ENCODE data around the gene ARHGEF11.

ARHGEF11 gene

GRCh38 chr1:157021688-157022087, 23.9 kb downstream of the ARHGEF11 start:
- Histone ChIP-seq H4K8ac (ENCODE audit: low read depth, low read length) (no peak overlapping the region), H3K79me1 (ENCODE audit: low read depth, low read length) (no peaks in the 10 kb centered on the region), H3K23ac (ENCODE audit: low read depth, low read length, poor library complexity) (no peak overlapping the region), H3K4me3 (ENCODE audit: low read length in 2 of 2) (no peak overlapping the region), H3K9me3 (replicated peaks in 1 of 2; ENCODE audit: control insufficient read depth in 2 of 2, insufficient read depth in 1 of 2, low read depth in 1 of 2, low read length in 2 of 2) (peaks cover 3 to 52% of the 10 kb centered on the region in 2 donors), H3K14ac (ENCODE audit: low read length) (no peak overlapping the region), H3K27ac (replicated peaks; ENCODE audit: low read length) (no peak overlapping the region), H2BK5ac (ENCODE audit: low read length) (no peak overlapping the region), H3K18ac (ENCODE audit: low read length) (no peak overlapping the region), H3K9ac (ENCODE audit: low read depth, low read length, poor library complexity) (no peak overlapping the region), H3K4me1 (ENCODE audit: control insufficient read depth in 2 of 2, insufficient read depth in 1 of 2, low read depth in 1 of 2, low read length in 2 of 2) (no peaks in the 10 kb centered on the region), H2BK12ac (ENCODE audit: low read length) (no peak overlapping the region), H2BK120ac (ENCODE audit: low read depth, low read length) (no peak overlapping the region), H3K4ac (ENCODE audit: low read length) (no peak overlapping the region), H4K91ac (ENCODE audit: low read depth, low read length, poor library complexity) (no peak overlapping the region), H3K27me3 (ENCODE audit: control insufficient read depth in 3 of 3, insufficient read depth in 3 of 3, low read depth in 1 of 3, low read length in 3 of 3) (no peaks in the 10 kb centered on the region), H2AFZ (ENCODE audit: low read length) (no peak overlapping the region), H3K36me3 (replicated peaks in 1 of 2; ENCODE audit: control insufficient read depth in 2 of 2, insufficient read depth in 2 of 2, low read length in 2 of 2) (peaks cover 0 to 7% of the 10 kb centered on the region in 2 donors), H2AK5ac (ENCODE audit: low read depth, low read length) (no peak overlapping the region), H3K4me2 (ENCODE audit: insufficient read depth, low read length, poor library complexity, severe bottlenecking) (no peak overlapping the region), H2BK15ac (ENCODE audit: low read length) (no peak overlapping the region)
- no CpG with 5 or more reads among the region's 1 CpG for WGBS, 2 donors (ENCODE audit: extremely low coverage in 2 of 2, insufficient read length in 2 of 2, insufficient replicate concordance in 1 of 2)
- DNase-seq (ENCODE audit: low spot score): no peak

GRCh38 chr1:157019457-157019856, 26.1 kb downstream of the ARHGEF11 start:
- Histone ChIP-seq H3K79me1 (ENCODE audit: low read depth, low read length) (no peaks in the 10 kb centered on the region), H3K4ac (ENCODE audit: low read length) (no peak overlapping the region), H3K4me1 (ENCODE audit: control insufficient read depth in 2 of 2, insufficient read depth in 1 of 2, low read depth in 1 of 2, low read length in 2 of 2) (no peaks in the 10 kb centered on the region), H3K9me3 (replicated peaks in 1 of 2; ENCODE audit: control insufficient read depth in 2 of 2, insufficient read depth in 1 of 2, low read depth in 1 of 2, low read length in 2 of 2) (peaks cover 3 to 50% of the 10 kb centered on the region in 2 donors), H2AK5ac (ENCODE audit: low read depth, low read length) (no peak overlapping the region), H3K27me3 (ENCODE audit: control insufficient read depth in 3 of 3, insufficient read depth in 3 of 3, low read depth in 1 of 3, low read length in 3 of 3) (no peaks in the 10 kb centered on the region), H3K4me3 (ENCODE audit: low read length in 2 of 2) (no peak overlapping the region), H3K27ac (replicated peaks; ENCODE audit: low read length) (no peak overlapping the region), H2AFZ (ENCODE audit: low read length) (no peak overlapping the region), H3K14ac (ENCODE audit: low read length) (no peak overlapping the region), H3K4me2 (ENCODE audit: insufficient read depth, low read length, poor library complexity, severe bottlenecking) (no peak overlapping the region), H2BK120ac (ENCODE audit: low read depth, low read length) (no peak overlapping the region), H4K8ac (ENCODE audit: low read depth, low read length) (no peak overlapping the region), H2BK12ac (ENCODE audit: low read length) (no peak overlapping the region), H3K36me3 (replicated peaks in 1 of 2; ENCODE audit: control insufficient read depth in 2 of 2, insufficient read depth in 2 of 2, low read length in 2 of 2) (peaks cover 0 to 2% of the 10 kb centered on the region in 2 donors), H2BK5ac (ENCODE audit: low read length) (no peak overlapping the region), H4K91ac (ENCODE audit: low read depth, low read length, poor library complexity) (no peak overlapping the region), H3K9ac (ENCODE audit: low read depth, low read length, poor library complexity) (no peak overlapping the region), H2BK15ac (ENCODE audit: low read length) (no peak overlapping the region), H3K18ac (ENCODE audit: low read length) (no peak overlapping the region), H3K23ac (ENCODE audit: low read depth, low read length, poor library complexity) (no peak overlapping the region)
- no peak for DNase-seq (ENCODE audit: low spot score)

GRCh38 chr1:157011845-157012244, 33.7 kb downstream of the ARHGEF11 start:
- H2AFZ ChIP-seq (ENCODE audit: low read length): no peak overlapping the region
- H3K4me1 ChIP-seq (ENCODE audit: control insufficient read depth in 2 of 2, insufficient read depth in 1 of 2, low read depth in 1 of 2, low read length in 2 of 2): no peaks in the 10 kb centered on the region
- no CpG with 5 or more reads among the region's 3 CpGs for WGBS, 2 donors (ENCODE audit: extremely low coverage in 2 of 2, insufficient read length in 2 of 2, insufficient replicate concordance in 1 of 2)

GRCh38 chr1:157008502-157008901, 37.0 kb downstream of the ARHGEF11 start:
- no peak for DNase-seq (ENCODE audit: low spot score)
- Histone ChIP-seq H3K4me3 (ENCODE audit: low read length in 2 of 2) (no peak overlapping the region), H3K27me3 (ENCODE audit: control insufficient read depth in 3 of 3, insufficient read depth in 3 of 3, low read depth in 1 of 3, low read length in 3 of 3) (no peaks in the 10 kb centered on the region), H3K4me2 (ENCODE audit: insufficient read depth, low read length, poor library complexity, severe bottlenecking) (no peak overlapping the region), H2BK120ac (ENCODE audit: low read depth, low read length) (no peak overlapping the region), H2BK15ac (ENCODE audit: low read length) (no peak overlapping the region), H3K23ac (ENCODE audit: low read depth, low read length, poor library complexity) (no peak overlapping the region), H3K27ac (replicated peaks; ENCODE audit: low read length) (no peak overlapping the region), H3K9ac (ENCODE audit: low read depth, low read length, poor library complexity) (no peak overlapping the region), H3K14ac (ENCODE audit: low read length) (no peak overlapping the region), H3K36me3 (replicated peaks in 1 of 2; ENCODE audit: control insufficient read depth in 2 of 2, insufficient read depth in 2 of 2, low read length in 2 of 2) (no peaks in the 10 kb centered on the region), H4K91ac (ENCODE audit: low read depth, low read length, poor library complexity) (no peak overlapping the region), H2AK5ac (ENCODE audit: low read depth, low read length) (no peak overlapping the region), H3K4me1 (ENCODE audit: control insufficient read depth in 2 of 2, insufficient read depth in 1 of 2, low read depth in 1 of 2, low read length in 2 of 2) (peaks cover 8 to 10% of the 10 kb centered on the region in 2 donors), H2AFZ (ENCODE audit: low read length) (no peak overlapping the region), H3K9me3 (replicated peaks in 1 of 2; ENCODE audit: control insufficient read depth in 2 of 2, insufficient read depth in 1 of 2, low read depth in 1 of 2, low read length in 2 of 2) (peaks cover 0 to 7% of the 10 kb centered on the region in 2 donors), H4K8ac (ENCODE audit: low read depth, low read length) (no peak overlapping the region), H2BK12ac (ENCODE audit: low read length) (no peak overlapping the region), H2BK5ac (ENCODE audit: low read length) (no peak overlapping the region), H3K4ac (ENCODE audit: low read length) (no peak overlapping the region), H3K79me1 (ENCODE audit: low read depth, low read length) (no peaks in the 10 kb centered on the region), H3K18ac (ENCODE audit: low read length) (no peak overlapping the region)
- no CpG with 5 or more reads among the region's 1 CpG for WGBS, 2 donors (ENCODE audit: extremely low coverage in 2 of 2, insufficient read length in 2 of 2, insufficient replicate concordance in 1 of 2)

More at GRCh38 chr1:157011845-157012244, 33.7 kb downstream of the ARHGEF11 start:
- Histone ChIP-seq H3K9ac (ENCODE audit: low read depth, low read length, poor library complexity) (no peak overlapping the region), H3K79me1 (ENCODE audit: low read depth, low read length) (no peaks in the 10 kb centered on the region), H2BK12ac (ENCODE audit: low read length) (no peak overlapping the region), H3K4me3 (ENCODE audit: low read length in 2 of 2) (no peak overlapping the region), H2BK15ac (ENCODE audit: low read length) (no peak overlapping the region), H4K8ac (ENCODE audit: low read depth, low read length) (no peak overlapping the region), H3K27me3 (ENCODE audit: control insufficient read depth in 3 of 3, insufficient read depth in 3 of 3, low read depth in 1 of 3, low read length in 3 of 3) (no peaks in the 10 kb centered on the region), H2BK5ac (ENCODE audit: low read length) (no peak overlapping the region), H3K4ac (ENCODE audit: low read length) (no peak overlapping the region), H3K27ac (replicated peaks; ENCODE audit: low read length) (no peak overlapping the region), H3K14ac (ENCODE audit: low read length) (no peak overlapping the region), H4K91ac (ENCODE audit: low read depth, low read length, poor library complexity) (no peak overlapping the region), H2AK5ac (ENCODE audit: low read depth, low read length) (no peak overlapping the region), H2BK120ac (ENCODE audit: low read depth, low read length) (no peak overlapping the region), H3K36me3 (replicated peaks in 1 of 2; ENCODE audit: control insufficient read depth in 2 of 2, insufficient read depth in 2 of 2, low read length in 2 of 2) (no peaks in the 10 kb centered on the region), H3K23ac (ENCODE audit: low read depth, low read length, poor library complexity) (no peak overlapping the region), H3K18ac (ENCODE audit: low read length) (no peak overlapping the region), H3K9me3 (replicated peaks in 1 of 2; ENCODE audit: control insufficient read depth in 2 of 2, insufficient read depth in 1 of 2, low read depth in 1 of 2, low read length in 2 of 2) (peaks cover 0 to 7% of the 10 kb centered on the region in 2 donors), H3K4me2 (ENCODE audit: insufficient read depth, low read length, poor library complexity, severe bottlenecking) (no peak overlapping the region)
- no peak for DNase-seq (ENCODE audit: low spot score)

All from neuronal stem cell (in vitro differentiated cells).